Measurements from ENCODE around the gene S1PR4.
A peak's percentile ranks its signal among the peaks of the same experiment; 100 is the strongest.

S1PR4 gene

GRCh38 chr19:3178377-3178972, at the start of gene S1PR4:
Gene S1PR4, plus strand, starts transcription at chr19:3178769. Its CDS starts 24 bp downstream, at chr19:3178793.
- DNase-seq (ENCODE audit: low spot score in 2 of 2) (peak; percentile 70 to 75), ATAC-seq (ENCODE audit: low read depth) (peak; percentile 68)
- Mint-ChIP-seq H3K27me3 (no peaks in the 10 kb centered on the region), H3K9me3 (peaks cover 2% of the 10 kb centered on the region), H3K36me3 (peaks cover 15% of the 10 kb centered on the region), H3K4me3 (peak within 1 kb of the TSS; percentile 99), H3K27ac (peak within 1 kb of the TSS; percentile 92), H3K4me1 (peaks cover 23% of the 10 kb centered on the region)

GRCh38 chr19:3129112-3129511, 49.5 kb upstream of the S1PR4 start:
- H3K4me1 Mint-ChIP-seq = peaks cover 21% of the 10 kb centered on the region
- ATAC-seq (ENCODE audit: low read depth) = no peak
- no peaks in the 10 kb centered on the region for H3K36me3 Mint-ChIP-seq
- H3K9me3 Mint-ChIP-seq = no peaks in the 10 kb centered on the region
- no peak overlapping the region for H3K4me3 Mint-ChIP-seq
- no peak for DNase-seq (ENCODE audit: low spot score in 2 of 2)
- no peak overlapping the region for H3K27ac Mint-ChIP-seq
- peaks cover 11% of the 10 kb centered on the region for H3K27me3 Mint-ChIP-seq

GRCh38 chr19:3131168-3131567, 47.4 kb upstream of the S1PR4 start:
- H3K9me3 Mint-ChIP-seq = no peaks in the 10 kb centered on the region
- H3K27ac Mint-ChIP-seq = no peak overlapping the region
- H3K27me3 Mint-ChIP-seq = peaks cover 6% of the 10 kb centered on the region
- peaks cover 9% of the 10 kb centered on the region for H3K4me1 Mint-ChIP-seq
- DNase-seq (ENCODE audit: low spot score in 2 of 2) (no peak), ATAC-seq (ENCODE audit: low read depth) (no peak)
- H3K4me3 Mint-ChIP-seq = no peak overlapping the region
- H3K36me3 Mint-ChIP-seq = no peaks in the 10 kb centered on the region

- peak overlapping the region; percentile 7 for H3K27ac Mint-ChIP-seq
- peaks cover 6% of the 10 kb centered on the region for H3K27me3 Mint-ChIP-seq
- DNase-seq (ENCODE audit: low spot score in 2 of 2) (peak; percentile 22 to 44), ATAC-seq (ENCODE audit: low read depth) (peak; percentile 83)
- H3K4me3 Mint-ChIP-seq = peak overlapping the region; percentile 17
- no peaks in the 10 kb centered on the region for H3K36me3 Mint-ChIP-seq
- H3K4me1 Mint-ChIP-seq = peaks cover 9% of the 10 kb centered on the region
- no peaks in the 10 kb centered on the region for H3K9me3 Mint-ChIP-seq
Measured at GRCh38 chr19:3132971-3133792, 45.4 kb upstream of the S1PR4 start.

- no peaks in the 10 kb centered on the region for H3K9me3 Mint-ChIP-seq
- peaks cover 9% of the 10 kb centered on the region for H3K4me1 Mint-ChIP-seq
- no peak for DNase-seq (ENCODE audit: low spot score in 2 of 2)
- H3K36me3 Mint-ChIP-seq = no peaks in the 10 kb centered on the region
- H3K4me3 Mint-ChIP-seq = no peak overlapping the region
- no peak overlapping the region for H3K27ac Mint-ChIP-seq
- ATAC-seq (ENCODE audit: low read depth) = no peak
- peaks cover 6% of the 10 kb centered on the region for H3K27me3 Mint-ChIP-seq
Measured at GRCh38 chr19:3133793-3134116, 44.8 kb upstream of the S1PR4 start.

- no peak within 1 kb of the TSS for H3K4me3 Mint-ChIP-seq
- ATAC-seq (ENCODE audit: low read depth) (peak; percentile 58), DNase-seq (ENCODE audit: low spot score in 2 of 2) (peak; percentile 18 to 35)
- peaks cover 10% of the 10 kb centered on the region for H3K27me3 Mint-ChIP-seq
- no peaks in the 10 kb centered on the region for H3K36me3 Mint-ChIP-seq
- peaks cover 14% of the 10 kb centered on the region for H3K4me1 Mint-ChIP-seq
- H3K27ac Mint-ChIP-seq = no peak within 1 kb of the TSS
- H3K9me3 Mint-ChIP-seq = peaks cover 3% of the 10 kb centered on the region
Measured at GRCh38 chr19:3135961-3136683, 42.4 kb upstream of the S1PR4 start, which contains the start of gene GNA15. Gene GNA15, plus strand, starts transcription at chr19:3136033. Its CDS starts 418 bp downstream, at chr19:3136451.

GRCh38 chr19:3136684-3137055, 41.9 kb upstream of the S1PR4 start:
- DNase-seq (ENCODE audit: low spot score in 2 of 2) = no peak
- peaks cover 10% of the 10 kb centered on the region for H3K27me3 Mint-ChIP-seq
- H3K9me3 Mint-ChIP-seq = peaks cover 3% of the 10 kb centered on the region
- no peak overlapping the region for H3K4me3 Mint-ChIP-seq
- no peak overlapping the region for H3K27ac Mint-ChIP-seq
- H3K4me1 Mint-ChIP-seq = peaks cover 18% of the 10 kb centered on the region
- no peaks in the 10 kb centered on the region for H3K36me3 Mint-ChIP-seq
- no peak for ATAC-seq (ENCODE audit: low read depth)

GRCh38 chr19:3137119-3137518, 41.5 kb upstream of the S1PR4 start:
- Mint-ChIP-seq H3K27ac (no peak overlapping the region), H3K4me1 (peaks cover 19% of the 10 kb centered on the region), H3K4me3 (no peak overlapping the region), H3K9me3 (peaks cover 3% of the 10 kb centered on the region), H3K36me3 (no peaks in the 10 kb centered on the region), H3K27me3 (peaks cover 10% of the 10 kb centered on the region)
- no peak for ATAC-seq (ENCODE audit: low read depth)
- DNase-seq (ENCODE audit: low spot score in 2 of 2) = no peak

GRCh38 chr19:3138268-3138667, 40.3 kb upstream of the S1PR4 start:
- Mint-ChIP-seq H3K27ac (no peak overlapping the region), H3K4me3 (no peak overlapping the region), H3K36me3 (no peaks in the 10 kb centered on the region), H3K9me3 (peaks cover 3% of the 10 kb centered on the region), H3K4me1 (peaks cover 16% of the 10 kb centered on the region), H3K27me3 (peaks cover 9% of the 10 kb centered on the region)
- DNase-seq (ENCODE audit: low spot score in 2 of 2) = no peak
- no peak for ATAC-seq (ENCODE audit: low read depth)

GRCh38 chr19:3140667-3141038, 37.9 kb upstream of the S1PR4 start:
- H3K4me3 Mint-ChIP-seq = no peak overlapping the region

GRCh38 chr19:3142292-3142670, 36.3 kb upstream of the S1PR4 start:
- H3K27ac Mint-ChIP-seq = no peak overlapping the region
- peaks cover 10% of the 10 kb centered on the region for H3K27me3 Mint-ChIP-seq
- H3K4me3 Mint-ChIP-seq = no peak overlapping the region
- peaks cover 3% of the 10 kb centered on the region for H3K9me3 Mint-ChIP-seq
- H3K36me3 Mint-ChIP-seq = no peaks in the 10 kb centered on the region
- no peak for ATAC-seq (ENCODE audit: low read depth)
- H3K4me1 Mint-ChIP-seq = peaks cover 21% of the 10 kb centered on the region
- no peak for DNase-seq (ENCODE audit: low spot score in 2 of 2)

More at GRCh38 chr19:3140667-3141038, 37.9 kb upstream of the S1PR4 start:
- Mint-ChIP-seq H3K4me1 (peaks cover 11% of the 10 kb centered on the region), H3K9me3 (peaks cover 3% of the 10 kb centered on the region), H3K36me3 (no peaks in the 10 kb centered on the region), H3K27ac (no peak overlapping the region), H3K27me3 (peaks cover 5% of the 10 kb centered on the region)
- peak; percentile 40 for ATAC-seq (ENCODE audit: low read depth)
- no peak for DNase-seq (ENCODE audit: low spot score in 2 of 2)

- Mint-ChIP-seq H3K36me3 (no peaks in the 10 kb centered on the region), H3K9me3 (peaks cover 3% of the 10 kb centered on the region), H3K4me1 (peaks cover 21% of the 10 kb centered on the region), H3K4me3 (no peak overlapping the region), H3K27me3 (peaks cover 10% of the 10 kb centered on the region), H3K27ac (no peak overlapping the region)
- no peak for DNase-seq (ENCODE audit: low spot score in 2 of 2)
- no peak for ATAC-seq (ENCODE audit: low read depth)
Measured at GRCh38 chr19:3142781-3143337, 35.7 kb upstream of the S1PR4 start.

- H3K4me3 Mint-ChIP-seq = no peak overlapping the region
- no peak for ATAC-seq (ENCODE audit: low read depth)
- peaks cover 23% of the 10 kb centered on the region for H3K4me1 Mint-ChIP-seq
- no peaks in the 10 kb centered on the region for H3K36me3 Mint-ChIP-seq
- no peak overlapping the region for H3K27ac Mint-ChIP-seq
- DNase-seq (ENCODE audit: low spot score in 2 of 2) = no peak
- peaks cover 13% of the 10 kb centered on the region for H3K27me3 Mint-ChIP-seq
- no peaks in the 10 kb centered on the region for H3K9me3 Mint-ChIP-seq
Measured at GRCh38 chr19:3145909-3146676, 32.5 kb upstream of the S1PR4 start.

Measured in memory B cell (primary cell).